ENCODE data around the gene USP17L5.
"Not testable (repeated sequence)": the region's sequence is repeated elsewhere in the genome, so short reads cannot be mapped to it uniquely, and the experiment has no call there.

GRCh38 chr4:9389001-9389400 is 49.8 kb downstream of the USP17L5 start:
- TF ChIP-seq CTCF (IDR thresholded peaks at IDR 0.05; ENCODE audit: insufficient read depth, low read length); POLR2AphosphoS5 (IDR thresholded peaks at IDR 0.05; ENCODE audit: low read depth): not testable (repeated sequence)

Measured in HL-60 (cell line).